GM12878 (cell line): ENCODE results near the gene UROC1. TPM values are rescaled to one million over a fixed set of nuclear protein-coding genes. Genes with fewer than 3 reads are reported as not detected.

ENCODE experiments used
- ATAC-seq: fragments of 200-7000 bp; cut with Tn5 transposase; 3 replicates; pipeline ENCODE4 v1.9.1; 2020; ENCODE audit warnings: mild to moderate bottlenecking, moderate library complexity
- BruUV-seq: library from RNA; stranded (reverse); fragments of 400-500 nt; replicated peaks from 2 replicates; lab custom pipeline; 2021; lab: Mats Ljungman, UMichigan
- CTCF ChIA-PET: fragments of 300-600 bp; sonication (Branson Sonifier 250); formaldehyde crosslinking; extraction: SDS; loops from one replicate; lab custom pipeline; 2021; ENCODE audit warnings: inconsistent platforms; lab: Yijun Ruan, JAX
- POLR2A ChIA-PET: fragments of 350-600 bp; formaldehyde crosslinking; extraction: SDS; loops from one replicate; lab custom pipeline; 2021; ENCODE audit warnings: inconsistent platforms; lab: Charles Lee
- RAD21 ChIA-PET: fragments of 300-600 bp; sonication (Branson Sonifier 250); formaldehyde crosslinking; loops from one replicate; lab custom pipeline; 2023; ENCODE audit warnings: antibody characterized with exemption; ENCODE audit not compliant: unreplicated experiment; lab: Charles Lee
- SMC1A ChIA-PET: fragments of 300-600 bp; sonication (Branson Sonifier 250); formaldehyde crosslinking; loops from one replicate; lab custom pipeline; 2023; ENCODE audit not compliant: unreplicated experiment, uncharacterized antibody; lab: Charles Lee
- DNase-seq: peaks from one replicate; pipeline ENCODE4 v3.0.0-alpha.2; 2011; ENCODE audit warnings: low read depth, low spot score
- FAIRE-seq: peaks from 3 replicates; lab custom pipeline; 2011; peaks lifted over from hg19 to GRCh38; lab: Jason Lieb, UNC
- H2AFZ ChIP-seq: 2 replicates; pipeline ENCODE4 v1.6.0; 2011; ENCODE audit warnings: low read depth, low read length, control low read depth; ENCODE audit not compliant: control insufficient read depth
- H3K27ac ChIP-seq: 2 replicates; pipeline ENCODE4 v1.5.1; 2011; ENCODE audit warnings: control low read depth; ENCODE audit not compliant: control insufficient read depth, insufficient read depth
- H3K27me3 ChIP-seq, 2 experiments: replicated peaks in 1 of 2; 2 replicates each; pipeline versions ENCODE4 v1.6.0 to v1.6.1; 2011; ENCODE audit warnings: low read length in 1 of 2; ENCODE audit not compliant: control insufficient read depth in 2 of 2, insufficient read depth in 2 of 2
- H3K36me3 ChIP-seq, 2 experiments: 2 replicates each; pipeline ENCODE4 v1.5.1; 2011; ENCODE audit warnings: low read length in 1 of 2; ENCODE audit not compliant: control insufficient read depth in 2 of 2, insufficient read depth in 2 of 2
- H3K4me1 ChIP-seq: 2 replicates; pipeline ENCODE4 v1.6.1; 2011; ENCODE audit warnings: mild to moderate bottlenecking, low read length, moderate library complexity, mixed read lengths; ENCODE audit not compliant: control insufficient read depth, insufficient read depth
- H3K4me2 ChIP-seq: 2 replicates; pipeline ENCODE4 v1.6.0; 2011; ENCODE audit warnings: control low read depth; ENCODE audit not compliant: control insufficient read depth, insufficient read depth
- H3K4me3 ChIP-seq: fragments of 200-600 bp; sonication (generic); 2 replicates; pipeline ENCODE4 v1.5.1; 2016
- H3K79me2 ChIP-seq: 2 replicates; pipeline ENCODE4 v1.6.0; 2011; ENCODE audit warnings: low read length; ENCODE audit not compliant: control insufficient read depth, insufficient read depth
- H3K9ac ChIP-seq: 2 replicates; pipeline ENCODE4 v1.8.0; 2011; ENCODE audit warnings: low read length, control low read depth, mixed read lengths; ENCODE audit not compliant: control insufficient read depth, insufficient read depth
- H3K9me3 ChIP-seq: replicated peaks from 3 replicates; pipeline ENCODE4 v1.5.1; 2011; ENCODE audit warnings: mild to moderate bottlenecking, low read length; ENCODE audit not compliant: control insufficient read depth, insufficient read depth
- H4K20me1 ChIP-seq: 2 replicates; pipeline ENCODE4 v1.6.0; 2011; ENCODE audit not compliant: control insufficient read depth, insufficient read depth
- EED ChIP-seq: sonication (generic); IDR thresholded peaks from 2 replicates; pipeline ENCODE4 v1.6.1; 2016; ENCODE audit warnings: antibody characterized with exemption, low read depth
- IKZF2 ChIP-seq, 2 experiments: fragments of 450-650 bp; IDR thresholded peaks; 2 replicates each; pipeline ENCODE4 v1.6.1; 2017; ENCODE audit warnings: mild to moderate bottlenecking in 2 of 2, moderate library complexity in 2 of 2
- IRF3 ChIP-seq: fragments of 450-650 bp; IDR thresholded peaks from 2 replicates; pipeline ENCODE4 v1.6.1; 2014; ENCODE audit warnings: mild to moderate bottlenecking
- MXI1 ChIP-seq: fragments of 150-350 bp; IDR thresholded peaks from 2 replicates; pipeline ENCODE4 v1.6.1; 2011; ENCODE audit warnings: low read depth, mild to moderate bottlenecking, inconsistent platforms, low read length, improper control_type of control experiment
- NRF1 ChIP-seq: conservative IDR thresholded peaks from 2 replicates; pipeline ENCODE4 v1.6.1; 2011; ENCODE audit warnings: mild to moderate bottlenecking, low read depth, low read length, improper control_type of control experiment
- RB1 ChIP-seq: fragments of 450-650 bp; formaldehyde crosslinking; IDR thresholded peaks from 2 replicates; pipeline ENCODE4 v1.6.1; 2017; ENCODE audit warnings: mild to moderate bottlenecking, borderline replicate concordance
- RELB ChIP-seq: fragments of 450-650 bp; IDR thresholded peaks from 2 replicates; pipeline ENCODE4 v1.6.1; 2017; ENCODE audit warnings: low read depth, mild to moderate bottlenecking, moderate library complexity
- RFX5 ChIP-seq: IDR thresholded peaks from 2 replicates; pipeline ENCODE4 v1.6.1; 2011; ENCODE audit warnings: low read depth, low read length, improper control_type of control experiment
- SREBF2 ChIP-seq: IDR thresholded peaks from 2 replicates; pipeline ENCODE4 v1.6.1; 2012; ENCODE audit warnings: mild to moderate bottlenecking, low read length
- WGBS: methylation state at CpG from one replicate; pipeline ENCODE4 v1.1.6; 2016; ENCODE audit warnings: low lambda C conversion rate; ENCODE audit not compliant: insufficient replicate concordance, insufficient coverage; ENCODE audit errors: missing lambda C conversion rate; 5-methylcytosine and 5-hydroxymethylcytosine counted together
- in situ Hi-C: fragments of 300-500 bp; cut with MboI; formaldehyde crosslinking; loops from 9 replicates; pipeline ENCODE4 v1.14.3; 2018; ENCODE audit warnings: mixed read lengths
- intact Hi-C: fragments of 100-400 bp; cut with micrococcal nuclease; formaldehyde crosslinking; loops from one replicate; pipeline ENCODE4 v1.14.2; 2022; ENCODE audit not compliant: unreplicated experiment
- polyA plus RNA-seq, 11 experiments: library from polyadenylated mRNA; depleted of rRNA in 4 of 11; unstranded in 6 of 11; stranded (reverse) in 5 of 11; fragments of >200 nt; fragmentation: Nextera tagmentation in 4 of 11; fragmentation: Illumina TruSeq in 1 of 11; extraction: Ambion mirVana in 4 of 11; extraction: Trizol in 1 of 11; gene quantifications; 1 replicate in 1 of 11; 2 replicates in 10 of 11; pipeline versions ENCODE4 v1.2.1 to v1.2.3, GENCODE V29; 2011 to 2016; ENCODE audit warnings: inconsistent platforms in 2 of 11, missing spikeins in 2 of 11, low read depth in 1 of 11
- total RNA-seq, 4 experiments: library from RNA; depleted of rRNA in 3 of 4; stranded (reverse); fragments of >200 nt in 3 of 4; fragmentation: Illumina TruSeq in 1 of 4; extraction: Trizol in 1 of 4; gene quantifications; 2 replicates each; pipeline versions ENCODE4 v1.2.1 to v1.2.3, GENCODE V29; 2013 to 2021
- TF ChIP-seq, protein P1 (sequence below): IDR thresholded peaks from 2 replicates; pipeline ENCODE4 v1.6.1; 2012; ENCODE audit warnings: mild to moderate bottlenecking, low read depth, low read length
- TF ChIP-seq, protein P2 (sequence below): IDR thresholded peaks from 2 replicates; pipeline ENCODE4 v1.6.1; 2011; ENCODE audit warnings: borderline replicate concordance, low read depth, mild to moderate bottlenecking, moderate library complexity, mixed read lengths, low read length; ENCODE audit not compliant: insufficient read depth; ENCODE audit errors: extremely low read length
- TF ChIP-seq, protein P3 (sequence below): IDR thresholded peaks from 2 replicates; pipeline ENCODE4 v1.6.1; 2011; ENCODE audit warnings: borderline replicate concordance, low read depth, mild to moderate bottlenecking, moderate library complexity, low read length; ENCODE audit not compliant: insufficient read depth, poor library complexity, severe bottlenecking

Gene UROC1
- total and polyA plus RNA-seq, 10 of the 15 experiments (the other 5 are each of a cell fraction or from before 2014, with no cell fraction given): 0.04 TPM; not detected in 9

- no peaks in the 10 kb centered on the region for H3K9me3 ChIP-seq
- H3K27ac ChIP-seq: no peak overlapping the region
- no TSS peak for BruUV-seq
- ChIA-PET RAD21 (no interaction called here), POLR2A (no interaction called here), SMC1A (interaction anchor here (0.8 kb wide), 1 partner anchor 15 kb away, joined by 4 read pairs; no protein-coding TSS in a partner anchor), CTCF (no interaction called here)
- no peak overlapping the region for H3K9ac ChIP-seq
- no peak for TF ChIP-seq IRF3
- no peak for TF ChIP-seq RB1
- TF ChIP-seq RFX5: no peak
- TF ChIP-seq RELB: no peak
- TF ChIP-seq MXI1: no peak
- no peak for TF ChIP-seq SREBF2
- TF ChIP-seq, protein P1, sequence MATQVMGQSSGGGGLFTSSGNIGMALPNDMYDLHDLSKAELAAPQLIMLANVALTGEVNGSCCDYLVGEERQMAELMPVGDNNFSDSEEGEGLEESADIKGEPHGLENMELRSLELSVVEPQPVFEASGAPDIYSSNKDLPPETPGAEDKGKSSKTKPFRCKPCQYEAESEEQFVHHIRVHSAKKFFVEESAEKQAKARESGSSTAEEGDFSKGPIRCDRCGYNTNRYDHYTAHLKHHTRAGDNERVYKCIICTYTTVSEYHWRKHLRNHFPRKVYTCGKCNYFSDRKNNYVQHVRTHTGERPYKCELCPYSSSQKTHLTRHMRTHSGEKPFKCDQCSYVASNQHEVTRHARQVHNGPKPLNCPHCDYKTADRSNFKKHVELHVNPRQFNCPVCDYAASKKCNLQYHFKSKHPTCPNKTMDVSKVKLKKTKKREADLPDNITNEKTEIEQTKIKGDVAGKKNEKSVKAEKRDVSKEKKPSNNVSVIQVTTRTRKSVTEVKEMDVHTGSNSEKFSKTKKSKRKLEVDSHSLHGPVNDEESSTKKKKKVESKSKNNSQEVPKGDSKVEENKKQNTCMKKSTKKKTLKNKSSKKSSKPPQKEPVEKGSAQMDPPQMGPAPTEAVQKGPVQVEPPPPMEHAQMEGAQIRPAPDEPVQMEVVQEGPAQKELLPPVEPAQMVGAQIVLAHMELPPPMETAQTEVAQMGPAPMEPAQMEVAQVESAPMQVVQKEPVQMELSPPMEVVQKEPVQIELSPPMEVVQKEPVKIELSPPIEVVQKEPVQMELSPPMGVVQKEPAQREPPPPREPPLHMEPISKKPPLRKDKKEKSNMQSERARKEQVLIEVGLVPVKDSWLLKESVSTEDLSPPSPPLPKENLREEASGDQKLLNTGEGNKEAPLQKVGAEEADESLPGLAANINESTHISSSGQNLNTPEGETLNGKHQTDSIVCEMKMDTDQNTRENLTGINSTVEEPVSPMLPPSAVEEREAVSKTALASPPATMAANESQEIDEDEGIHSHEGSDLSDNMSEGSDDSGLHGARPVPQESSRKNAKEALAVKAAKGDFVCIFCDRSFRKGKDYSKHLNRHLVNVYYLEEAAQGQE: no peak
- TF ChIP-seq NRF1: no peak
- no peak for TF ChIP-seq IKZF2 (IDR thresholded peaks at IDR 0.05)
- TF ChIP-seq EED: no peak
- TF ChIP-seq, protein P2, sequence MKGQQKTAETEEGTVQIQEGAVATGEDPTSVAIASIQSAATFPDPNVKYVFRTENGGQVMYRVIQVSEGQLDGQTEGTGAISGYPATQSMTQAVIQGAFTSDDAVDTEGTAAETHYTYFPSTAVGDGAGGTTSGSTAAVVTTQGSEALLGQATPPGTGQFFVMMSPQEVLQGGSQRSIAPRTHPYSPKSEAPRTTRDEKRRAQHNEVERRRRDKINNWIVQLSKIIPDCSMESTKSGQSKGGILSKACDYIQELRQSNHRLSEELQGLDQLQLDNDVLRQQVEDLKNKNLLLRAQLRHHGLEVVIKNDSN: no peak
- TF ChIP-seq, protein P3, sequence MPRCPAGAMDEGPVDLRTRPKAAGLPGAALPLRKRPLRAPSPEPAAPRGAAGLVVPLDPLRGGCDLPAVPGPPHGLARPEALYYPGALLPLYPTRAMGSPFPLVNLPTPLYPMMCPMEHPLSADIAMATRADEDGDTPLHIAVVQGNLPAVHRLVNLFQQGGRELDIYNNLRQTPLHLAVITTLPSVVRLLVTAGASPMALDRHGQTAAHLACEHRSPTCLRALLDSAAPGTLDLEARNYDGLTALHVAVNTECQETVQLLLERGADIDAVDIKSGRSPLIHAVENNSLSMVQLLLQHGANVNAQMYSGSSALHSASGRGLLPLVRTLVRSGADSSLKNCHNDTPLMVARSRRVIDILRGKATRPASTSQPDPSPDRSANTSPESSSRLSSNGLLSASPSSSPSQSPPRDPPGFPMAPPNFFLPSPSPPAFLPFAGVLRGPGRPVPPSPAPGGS: no peak
- no peak overlapping the region for H2AFZ ChIP-seq
- no peaks in the 10 kb centered on the region for H4K20me1 ChIP-seq
- ATAC-seq: no peak
- WGBS: 89% methylated on average over 12 of the region's 12 CpGs
- H3K27me3 ChIP-seq: no peaks in the 10 kb centered on the region
- no peak overlapping the region for H3K4me3 ChIP-seq
- intact Hi-C loops (no loop called here), in situ Hi-C loops (no loop called here)
- no peak overlapping the region for H3K4me2 ChIP-seq
- peaks cover 5 to 8% of the 10 kb centered on the region in 2 experiments; a peak in 3 of 4 replicates for H3K36me3 ChIP-seq
- H3K4me1 ChIP-seq: no peaks in the 10 kb centered on the region
- no peaks in the 10 kb centered on the region for H3K79me2 ChIP-seq
- DNase-seq: no peak
- no peak for FAIRE-seq
Observed at GRCh38 chr3:126447456-126448106, 70.0 kb downstream of the UROC1 start.
